HEK293 (cell line): Measurements from ENCODE around the gene AZIN2.

Experiments
- CTCF ChIA-PET: fragments of 350-600 bp; formaldehyde crosslinking; extraction: SDS; loops from one replicate; lab custom pipeline; 2021; ENCODE audit warnings: antibody characterized with exemption; lab: Yijun Ruan, JAX
- POLR2A ChIA-PET: fragments of 300-600 bp; formaldehyde crosslinking; extraction: SDS; loops from one replicate; lab custom pipeline; 2020; ENCODE audit warnings: antibody characterized with exemption, inconsistent platforms; lab: Yijun Ruan, JAX
- H3K27ac ChIP-seq: fragments of 200-500 bp; sonication (Bioruptor generic); 2 replicates; pipeline ENCODE4 v1.5.1; 2014; ENCODE audit warnings: low read depth, low read length, control low read depth, inconsistent platforms; ENCODE audit errors: extremely low read depth
- H3K36me3 ChIP-seq, 2 experiments: fragments of 200-500 bp in 1 of 2; sonication (Bioruptor generic) in 1 of 2; 1 replicate in 1 of 2; 2 replicates in 1 of 2; pipeline ENCODE4 v1.5.1; 2014 to 2017; ENCODE audit warnings: inconsistent platforms in 2 of 2, low read length in 2 of 2; ENCODE audit not compliant: control insufficient read depth in 2 of 2, insufficient read depth in 1 of 2
- H3K4me1 ChIP-seq: fragments of 200-500 bp; sonication (Bioruptor generic); 2 replicates; pipeline ENCODE4 v1.5.1; 2014; ENCODE audit warnings: mild to moderate bottlenecking, low read length, inconsistent platforms; ENCODE audit not compliant: control insufficient read depth, insufficient read depth
- H3K4me3 ChIP-seq: 2 replicates; pipeline ENCODE4 v1.5.1; 2011; ENCODE audit warnings: low read depth, mild to moderate bottlenecking, control low read depth, low read length, moderate library complexity
- H3K9me3 ChIP-seq: fragments of 200-500 bp; sonication (Bioruptor generic); 2 replicates; pipeline ENCODE4 v1.5.1; 2014; ENCODE audit warnings: low read depth, low read length, inconsistent platforms; ENCODE audit not compliant: control insufficient read depth, insufficient read depth
- BCL11A ChIP-seq: fragments of 450-650 bp; formaldehyde crosslinking; IDR thresholded peaks from 2 replicates; pipeline ENCODE4 v1.5.1; 2016; ENCODE audit warnings: low read depth, missing biosample characterization, missing genetic modification characterization
- HOXD13 ChIP-seq: sonication (generic); formaldehyde crosslinking; IDR thresholded peaks from 2 replicates; pipeline ENCODE4 v1.8.0; 2022; ENCODE audit warnings: missing genetic modification reagents, borderline replicate concordance
- SP2 ChIP-seq: fragments of 450-650 bp; formaldehyde crosslinking; IDR thresholded peaks from 2 replicates; pipeline ENCODE4 v1.5.1; 2016; ENCODE audit warnings: missing biosample characterization, missing genetic modification characterization
- ZNF114 ChIP-seq: fragments of 450-650 bp; formaldehyde crosslinking; IDR thresholded peaks from 2 replicates; pipeline ENCODE4 v1.5.0; 2017; ENCODE audit warnings: missing biosample characterization, missing genetic modification characterization
- ZNF184 ChIP-seq: fragments of 450-650 bp; IDR thresholded peaks from 2 replicates; pipeline ENCODE4 v1.5.1; 2018; ENCODE audit warnings: missing biosample characterization, mild to moderate bottlenecking, missing genetic modification characterization
- ZNF211 ChIP-seq: fragments of 450-650 bp; formaldehyde crosslinking; IDR thresholded peaks from 2 replicates; pipeline ENCODE4 v1.5.1; 2016; ENCODE audit warnings: low read depth, missing biosample characterization, missing genetic modification characterization
- ZNF266 ChIP-seq: fragments of 450-650 bp; formaldehyde crosslinking; IDR thresholded peaks from 2 replicates; pipeline ENCODE4 v1.5.1; 2016; ENCODE audit warnings: missing biosample characterization, missing genetic modification characterization, low read depth
- ZNF366 ChIP-seq: fragments of 450-650 bp; formaldehyde crosslinking; conservative IDR thresholded peaks from 2 replicates; pipeline ENCODE4 v1.5.1; 2016; ENCODE audit warnings: missing biosample characterization, missing genetic modification characterization
- ZNF416 ChIP-seq: fragments of 450-650 bp; formaldehyde crosslinking; IDR thresholded peaks from 2 replicates; pipeline ENCODE4 v1.5.1; 2016; ENCODE audit warnings: missing biosample characterization, missing genetic modification characterization
- ZNF514 ChIP-seq: fragments of 450-650 bp; formaldehyde crosslinking; IDR thresholded peaks from 2 replicates; pipeline ENCODE4 v1.5.1; 2016; ENCODE audit warnings: missing biosample characterization, missing genetic modification characterization
- ZNF621 ChIP-seq: fragments of 450-650 bp; formaldehyde crosslinking; IDR thresholded peaks from 2 replicates; pipeline ENCODE4 v1.5.1; 2017; ENCODE audit warnings: missing biosample characterization, missing genetic modification characterization
- TF ChIP-seq, protein P1 (sequence below): fragments of 450-650 bp; IDR thresholded peaks from 2 replicates; pipeline ENCODE4 v1.5.1; 2018; ENCODE audit warnings: missing biosample characterization, missing genetic modification characterization
- TF ChIP-seq, protein P2 (sequence below): fragments of 450-650 bp; formaldehyde crosslinking; IDR thresholded peaks from 2 replicates; pipeline ENCODE4 v1.5.1; 2016; ENCODE audit warnings: missing biosample characterization, missing genetic modification characterization
- TF ChIP-seq, protein P3 (sequence below): fragments of 450-650 bp; formaldehyde crosslinking; IDR thresholded peaks from 2 replicates; pipeline ENCODE4 v1.5.1; 2016; ENCODE audit warnings: missing biosample characterization, missing genetic modification characterization, borderline replicate concordance
- TF ChIP-seq, protein P4 (sequence below): fragments of 450-650 bp; formaldehyde crosslinking; IDR thresholded peaks from 2 replicates; pipeline ENCODE4; 2016; ENCODE audit warnings: missing biosample characterization, missing genetic modification characterization
- TF ChIP-seq, protein P5 (sequence below): fragments of 450-650 bp; formaldehyde crosslinking; IDR thresholded peaks from 2 replicates; pipeline ENCODE4 v1.5.1; 2016; ENCODE audit warnings: missing biosample characterization, missing genetic modification characterization, borderline replicate concordance

Gene AZIN2

DNA sequence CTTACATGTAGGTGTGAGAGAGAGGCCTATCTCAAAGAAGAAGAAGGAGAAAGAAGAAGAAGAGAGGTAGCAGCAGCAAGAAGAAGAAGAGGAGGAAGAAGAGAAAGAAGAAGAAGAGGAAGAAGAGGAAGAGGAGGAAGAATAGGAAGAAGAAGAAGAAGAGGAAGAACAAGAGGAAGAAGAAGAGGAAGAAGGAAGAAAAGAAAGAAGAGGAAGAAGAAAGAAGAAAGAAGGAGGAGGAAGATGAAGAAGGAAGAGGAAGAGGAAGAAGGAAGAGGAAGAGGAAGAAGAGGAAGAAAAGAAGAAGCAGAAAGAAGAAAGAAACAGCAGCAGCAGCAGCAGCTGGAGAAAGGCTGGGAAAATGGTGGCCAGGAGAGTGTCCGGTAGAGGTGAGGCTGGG is 10.3 kb upstream of the AZIN2 start:
- Histone ChIP-seq H3K9me3 (no peaks in the 10 kb centered on the region), H3K36me3 (no peaks in the 10 kb centered on the region), H3K4me1 (no peaks in the 10 kb centered on the region), H3K4me3 (no peak overlapping the region), H3K27ac (no peak overlapping the region)
- ChIA-PET POLR2A (interaction anchor here (1.2 kb wide), 1 partner anchor 9 kb away, joined by 4 read pairs; no protein-coding TSS in a partner anchor), CTCF (interaction anchor here (0.6 to 2.0 kb wide), 3 partner anchors 15 to 622 kb away, joined by 3 to 6 read pairs (median 4); no protein-coding TSS in a partner anchor)
- peak; percentile 84; the same call in 1 of the 2 replicates for TF ChIP-seq ZNF114 (tag by site-specific recombination)
- no peak for TF ChIP-seq ZNF266 (tag by site-specific recombination)
- TF ChIP-seq ZNF621 (tag by site-specific recombination) = 0 out of 2 replicates have a peak, but pooled peaks have one; percentile 24
- peak; percentile 79 for TF ChIP-seq ZNF366 (tag by site-specific recombination)
- TF ChIP-seq, protein P1, sequence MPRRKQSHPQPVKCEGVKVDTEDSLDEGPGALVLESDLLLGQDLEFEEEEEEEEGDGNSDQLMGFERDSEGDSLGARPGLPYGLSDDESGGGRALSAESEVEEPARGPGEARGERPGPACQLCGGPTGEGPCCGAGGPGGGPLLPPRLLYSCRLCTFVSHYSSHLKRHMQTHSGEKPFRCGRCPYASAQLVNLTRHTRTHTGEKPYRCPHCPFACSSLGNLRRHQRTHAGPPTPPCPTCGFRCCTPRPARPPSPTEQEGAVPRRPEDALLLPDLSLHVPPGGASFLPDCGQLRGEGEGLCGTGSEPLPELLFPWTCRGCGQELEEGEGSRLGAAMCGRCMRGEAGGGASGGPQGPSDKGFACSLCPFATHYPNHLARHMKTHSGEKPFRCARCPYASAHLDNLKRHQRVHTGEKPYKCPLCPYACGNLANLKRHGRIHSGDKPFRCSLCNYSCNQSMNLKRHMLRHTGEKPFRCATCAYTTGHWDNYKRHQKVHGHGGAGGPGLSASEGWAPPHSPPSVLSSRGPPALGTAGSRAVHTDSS (tag by site-specific recombination) = peak; percentile 98
- TF ChIP-seq ZNF514 (tag by site-specific recombination) = no peak
- no peak for TF ChIP-seq ZNF416 (tag by site-specific recombination)
- TF ChIP-seq, protein P2, sequence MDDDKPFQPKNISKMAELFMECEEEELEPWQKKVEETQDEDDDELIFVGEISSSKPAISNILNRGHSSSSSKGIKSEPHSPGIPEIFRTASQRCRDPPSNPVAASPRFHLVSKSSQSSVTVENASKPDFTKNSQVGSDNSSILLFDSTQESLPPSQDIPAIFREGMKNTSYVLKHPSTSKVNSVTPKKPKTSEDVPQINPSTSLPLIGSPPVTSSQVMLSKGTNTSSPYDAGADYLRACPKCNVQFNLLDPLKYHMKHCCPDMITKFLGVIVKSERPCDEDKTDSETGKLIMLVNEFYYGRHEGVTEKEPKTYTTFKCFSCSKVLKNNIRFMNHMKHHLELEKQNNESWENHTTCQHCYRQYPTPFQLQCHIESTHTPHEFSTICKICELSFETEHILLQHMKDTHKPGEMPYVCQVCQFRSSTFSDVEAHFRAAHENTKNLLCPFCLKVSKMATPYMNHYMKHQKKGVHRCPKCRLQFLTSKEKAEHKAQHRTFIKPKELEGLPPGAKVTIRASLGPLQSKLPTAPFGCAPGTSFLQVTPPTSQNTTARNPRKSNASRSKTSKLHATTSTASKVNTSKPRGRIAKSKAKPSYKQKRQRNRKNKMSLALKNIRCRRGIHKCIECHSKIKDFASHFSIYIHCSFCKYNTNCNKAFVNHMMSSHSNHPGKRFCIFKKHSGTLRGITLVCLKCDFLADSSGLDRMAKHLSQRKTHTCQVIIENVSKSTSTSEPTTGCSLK (tag by site-specific recombination) = no peak

DNA sequence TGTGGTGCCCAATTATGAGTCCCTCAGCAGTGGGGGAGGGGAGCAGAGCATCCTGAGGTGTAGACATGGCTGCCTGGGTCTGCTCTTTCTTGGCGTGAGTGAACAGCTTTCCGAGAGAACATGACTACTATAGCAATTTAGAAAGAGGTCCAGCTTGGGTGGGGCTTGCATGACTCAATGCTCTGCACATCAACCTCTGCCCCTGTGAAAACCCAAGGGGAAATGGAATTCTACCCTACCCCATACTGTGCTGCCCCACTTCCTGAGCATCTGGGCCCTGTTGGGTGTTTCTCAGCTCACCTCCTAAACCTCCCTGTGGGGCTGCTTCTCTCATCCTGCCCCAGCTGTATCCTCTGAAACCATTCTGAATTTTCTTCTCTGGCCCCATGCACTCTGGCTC is 8.2 kb upstream of the AZIN2 start:
- POLR2A ChIA-PET = no interaction called here
- Histone ChIP-seq H3K4me3 (no peak overlapping the region), H3K9me3 (no peaks in the 10 kb centered on the region), H3K4me1 (no peaks in the 10 kb centered on the region), H3K36me3 (no peaks in the 10 kb centered on the region), H3K27ac (no peak overlapping the region)
- TF ChIP-seq, protein P3, sequence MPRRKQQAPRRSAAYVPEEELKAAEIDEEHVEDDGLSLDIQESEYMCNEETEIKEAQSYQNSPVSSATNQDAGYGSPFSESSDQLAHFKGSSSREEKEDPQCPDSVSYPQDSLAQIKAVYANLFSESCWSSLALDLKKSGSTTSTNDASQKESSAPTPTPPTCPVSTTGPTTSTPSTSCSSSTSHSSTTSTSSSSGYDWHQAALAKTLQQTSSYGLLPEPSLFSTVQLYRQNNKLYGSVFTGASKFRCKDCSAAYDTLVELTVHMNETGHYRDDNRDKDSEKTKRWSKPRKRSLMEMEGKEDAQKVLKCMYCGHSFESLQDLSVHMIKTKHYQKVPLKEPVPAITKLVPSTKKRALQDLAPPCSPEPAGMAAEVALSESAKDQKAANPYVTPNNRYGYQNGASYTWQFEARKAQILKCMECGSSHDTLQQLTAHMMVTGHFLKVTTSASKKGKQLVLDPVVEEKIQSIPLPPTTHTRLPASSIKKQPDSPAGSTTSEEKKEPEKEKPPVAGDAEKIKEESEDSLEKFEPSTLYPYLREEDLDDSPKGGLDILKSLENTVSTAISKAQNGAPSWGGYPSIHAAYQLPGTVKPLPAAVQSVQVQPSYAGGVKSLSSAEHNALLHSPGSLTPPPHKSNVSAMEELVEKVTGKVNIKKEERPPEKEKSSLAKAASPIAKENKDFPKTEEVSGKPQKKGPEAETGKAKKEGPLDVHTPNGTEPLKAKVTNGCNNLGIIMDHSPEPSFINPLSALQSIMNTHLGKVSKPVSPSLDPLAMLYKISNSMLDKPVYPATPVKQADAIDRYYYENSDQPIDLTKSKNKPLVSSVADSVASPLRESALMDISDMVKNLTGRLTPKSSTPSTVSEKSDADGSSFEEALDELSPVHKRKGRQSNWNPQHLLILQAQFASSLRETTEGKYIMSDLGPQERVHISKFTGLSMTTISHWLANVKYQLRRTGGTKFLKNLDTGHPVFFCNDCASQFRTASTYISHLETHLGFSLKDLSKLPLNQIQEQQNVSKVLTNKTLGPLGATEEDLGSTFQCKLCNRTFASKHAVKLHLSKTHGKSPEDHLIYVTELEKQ (tag by site-specific recombination) = no peak
- TF ChIP-seq BCL11A (tag by site-specific recombination) (no peak), ZNF211 (tag by site-specific recombination) (no peak), ZNF184 (tag by site-specific recombination) (no peak), SP2 (no peak), HOXD13 (CRISPR knock-in tag) (no peak)
- TF ChIP-seq, protein P4, sequence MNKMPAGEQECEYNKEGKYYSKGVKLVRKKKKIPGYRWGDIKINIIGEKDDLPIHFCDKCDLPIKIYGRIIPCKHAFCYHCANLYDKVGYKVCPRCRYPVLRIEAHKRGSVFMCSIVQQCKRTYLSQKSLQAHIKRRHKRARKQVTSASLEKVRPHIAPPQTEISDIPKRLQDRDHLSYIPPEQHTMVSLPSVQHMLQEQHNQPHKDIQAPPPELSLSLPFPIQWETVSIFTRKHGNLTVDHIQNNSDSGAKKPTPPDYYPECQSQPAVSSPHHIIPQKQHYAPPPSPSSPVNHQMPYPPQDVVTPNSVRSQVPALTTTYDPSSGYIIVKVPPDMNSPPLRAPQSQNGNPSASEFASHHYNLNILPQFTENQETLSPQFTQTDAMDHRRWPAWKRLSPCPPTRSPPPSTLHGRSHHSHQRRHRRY = no peak
- TF ChIP-seq, protein P5, sequence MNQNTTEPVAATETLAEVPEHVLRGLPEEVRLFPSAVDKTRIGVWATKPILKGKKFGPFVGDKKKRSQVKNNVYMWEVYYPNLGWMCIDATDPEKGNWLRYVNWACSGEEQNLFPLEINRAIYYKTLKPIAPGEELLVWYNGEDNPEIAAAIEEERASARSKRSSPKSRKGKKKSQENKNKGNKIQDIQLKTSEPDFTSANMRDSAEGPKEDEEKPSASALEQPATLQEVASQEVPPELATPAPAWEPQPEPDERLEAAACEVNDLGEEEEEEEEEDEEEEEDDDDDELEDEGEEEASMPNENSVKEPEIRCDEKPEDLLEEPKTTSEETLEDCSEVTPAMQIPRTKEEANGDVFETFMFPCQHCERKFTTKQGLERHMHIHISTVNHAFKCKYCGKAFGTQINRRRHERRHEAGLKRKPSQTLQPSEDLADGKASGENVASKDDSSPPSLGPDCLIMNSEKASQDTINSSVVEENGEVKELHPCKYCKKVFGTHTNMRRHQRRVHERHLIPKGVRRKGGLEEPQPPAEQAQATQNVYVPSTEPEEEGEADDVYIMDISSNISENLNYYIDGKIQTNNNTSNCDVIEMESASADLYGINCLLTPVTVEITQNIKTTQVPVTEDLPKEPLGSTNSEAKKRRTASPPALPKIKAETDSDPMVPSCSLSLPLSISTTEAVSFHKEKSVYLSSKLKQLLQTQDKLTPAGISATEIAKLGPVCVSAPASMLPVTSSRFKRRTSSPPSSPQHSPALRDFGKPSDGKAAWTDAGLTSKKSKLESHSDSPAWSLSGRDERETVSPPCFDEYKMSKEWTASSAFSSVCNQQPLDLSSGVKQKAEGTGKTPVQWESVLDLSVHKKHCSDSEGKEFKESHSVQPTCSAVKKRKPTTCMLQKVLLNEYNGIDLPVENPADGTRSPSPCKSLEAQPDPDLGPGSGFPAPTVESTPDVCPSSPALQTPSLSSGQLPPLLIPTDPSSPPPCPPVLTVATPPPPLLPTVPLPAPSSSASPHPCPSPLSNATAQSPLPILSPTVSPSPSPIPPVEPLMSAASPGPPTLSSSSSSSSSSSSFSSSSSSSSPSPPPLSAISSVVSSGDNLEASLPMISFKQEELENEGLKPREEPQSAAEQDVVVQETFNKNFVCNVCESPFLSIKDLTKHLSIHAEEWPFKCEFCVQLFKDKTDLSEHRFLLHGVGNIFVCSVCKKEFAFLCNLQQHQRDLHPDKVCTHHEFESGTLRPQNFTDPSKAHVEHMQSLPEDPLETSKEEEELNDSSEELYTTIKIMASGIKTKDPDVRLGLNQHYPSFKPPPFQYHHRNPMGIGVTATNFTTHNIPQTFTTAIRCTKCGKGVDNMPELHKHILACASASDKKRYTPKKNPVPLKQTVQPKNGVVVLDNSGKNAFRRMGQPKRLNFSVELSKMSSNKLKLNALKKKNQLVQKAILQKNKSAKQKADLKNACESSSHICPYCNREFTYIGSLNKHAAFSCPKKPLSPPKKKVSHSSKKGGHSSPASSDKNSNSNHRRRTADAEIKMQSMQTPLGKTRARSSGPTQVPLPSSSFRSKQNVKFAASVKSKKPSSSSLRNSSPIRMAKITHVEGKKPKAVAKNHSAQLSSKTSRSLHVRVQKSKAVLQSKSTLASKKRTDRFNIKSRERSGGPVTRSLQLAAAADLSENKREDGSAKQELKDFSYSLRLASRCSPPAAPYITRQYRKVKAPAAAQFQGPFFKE (tag by site-specific recombination) = no peak
- CTCF ChIA-PET = interaction anchor here (0.6 to 2.6 kb wide), 3 partner anchors 14 to 139 kb away, joined by 3 to 11 read pairs (median 5); no protein-coding TSS in a partner anchor
